CD14-positive monocyte (primary cell): ENCODE results near the gene RNGTT. TPM values are rescaled to one million over a fixed set of nuclear protein-coding genes. Genes with fewer than 3 reads are reported as not detected.

Experiments used
- DNase-seq, 3 donors: peaks; one replicate each; pipeline ENCODE4 v3.0.0-alpha.2; 2011 to 2022
- H2AFZ ChIP-seq: 2 replicates; pipeline ENCODE4 v1.6.0; 2012; ENCODE audit warnings: mild to moderate bottlenecking, low read depth, low read length, inconsistent platforms; ENCODE audit not compliant: insufficient read depth, poor library complexity, severe bottlenecking
- H3K27ac ChIP-seq, 2 donors: 1 replicate in 1 of 2; 2 replicates in 1 of 2; pipeline ENCODE4 v1.5.1; 2012 to 2013; ENCODE audit warnings: low read length in 2 of 2, control low read depth in 1 of 2, inconsistent platforms in 1 of 2, low read depth in 1 of 2, mild to moderate bottlenecking in 1 of 2
- H3K27me3 ChIP-seq, 2 donors: one replicate each; pipeline versions ENCODE4 v1.6.0 to v1.6.1; 2011 to 2013; ENCODE audit warnings: low read length in 2 of 2; ENCODE audit not compliant: control insufficient read depth in 2 of 2, insufficient read depth in 2 of 2
- H3K36me3 ChIP-seq, 2 donors: replicated peaks in 1 of 2; 1 replicate in 1 of 2; 2 replicates in 1 of 2; pipeline versions ENCODE4 v1.5.1 to v1.6.1; 2012 to 2013; ENCODE audit warnings: low read length in 2 of 2, control low read depth in 1 of 2, inconsistent platforms in 1 of 2, mild to moderate bottlenecking in 1 of 2; ENCODE audit not compliant: insufficient read depth in 2 of 2, control insufficient read depth in 1 of 2
- H3K4me1 ChIP-seq, 2 donors: 1 replicate in 1 of 2; 2 replicates in 1 of 2; pipeline versions ENCODE4 v1.5.1 to v1.6.1; 2012 to 2013; ENCODE audit warnings: low read length in 2 of 2, control low read depth in 1 of 2, inconsistent platforms in 1 of 2, mild to moderate bottlenecking in 1 of 2, moderate library complexity in 1 of 2; ENCODE audit not compliant: insufficient read depth in 2 of 2, control insufficient read depth in 1 of 2
- H3K4me2 ChIP-seq: replicated peaks from 2 replicates; pipeline ENCODE3; 2012; ENCODE audit warnings: low read length, moderate library complexity, mild to moderate bottlenecking; ENCODE audit not compliant: poor library complexity, severe bottlenecking; ENCODE audit errors: extremely low read depth
- H3K4me3 ChIP-seq, 3 experiments: fragments of 200-600 bp in 1 of 3; sonication (generic) in 1 of 3; replicated peaks in 1 of 3; 1 replicate in 2 of 3; 2 replicates in 1 of 3; pipeline ENCODE4 v1.5.1; 2011 to 2013; ENCODE audit warnings: low read length in 3 of 3, mild to moderate bottlenecking in 3 of 3, control low read depth in 2 of 3, low read depth in 2 of 3, inconsistent platforms in 1 of 3, moderate library complexity in 1 of 3
- H3K79me2 ChIP-seq: 2 replicates; pipeline ENCODE4 v1.6.0; 2012; ENCODE audit warnings: mild to moderate bottlenecking, control low read depth, inconsistent platforms, low read length, moderate library complexity; ENCODE audit not compliant: insufficient read depth
- H3K9ac ChIP-seq: 2 replicates; pipeline ENCODE4 v1.6.0; 2017; ENCODE audit warnings: low read length, mild to moderate bottlenecking; ENCODE audit not compliant: insufficient read depth, poor library complexity, severe bottlenecking
- H3K9me3 ChIP-seq, 2 donors: replicated peaks in 1 of 2; 1 replicate in 1 of 2; 2 replicates in 1 of 2; pipeline versions ENCODE4 v1.5.1 to v1.6.1; 2012 to 2013; ENCODE audit warnings: low read length in 2 of 2, control low read depth in 1 of 2; ENCODE audit not compliant: control insufficient read depth in 1 of 2, insufficient read depth in 1 of 2
- H4K20me1 ChIP-seq: 2 replicates; pipeline ENCODE4 v1.6.0; 2012; ENCODE audit warnings: mild to moderate bottlenecking, low read length, control low read depth, moderate library complexity; ENCODE audit not compliant: insufficient read depth
- H3K27ac Mint-ChIP-seq, 7 donors: one replicate each; pipeline ENCODE4 v1.8.0; 2020; ENCODE audit warnings: mild to moderate bottlenecking in 7 of 7, mixed read lengths in 7 of 7, moderate library complexity in 6 of 7, inconsistent platforms in 2 of 7
- H3K27me3 Mint-ChIP-seq, 3 donors: one replicate each; pipeline ENCODE4 v1.8.0; 2021 to 2022; ENCODE audit warnings: low read depth in 3 of 3, mild to moderate bottlenecking in 3 of 3, mixed read lengths in 3 of 3, moderate library complexity in 3 of 3, inconsistent platforms in 1 of 3
- H3K36me3 Mint-ChIP-seq, 2 donors: one replicate each; pipeline ENCODE4 v1.8.0; 2020; ENCODE audit warnings: mixed read lengths in 2 of 2, inconsistent platforms in 1 of 2, mild to moderate bottlenecking in 1 of 2
- H3K4me1 Mint-ChIP-seq: one replicate; pipeline ENCODE4 v1.8.0; 2020; ENCODE audit warnings: mild to moderate bottlenecking, mixed read lengths
- H3K4me3 Mint-ChIP-seq, 2 donors: one replicate each; pipeline ENCODE4 v1.8.0; 2020; ENCODE audit warnings: mild to moderate bottlenecking in 2 of 2, mixed read lengths in 2 of 2, moderate library complexity in 1 of 2
- H3K9me3 Mint-ChIP-seq, 7 donors: one replicate each; pipeline ENCODE4 v1.8.0; 2020 to 2022; ENCODE audit warnings: mixed read lengths in 7 of 7, mild to moderate bottlenecking in 6 of 7, moderate library complexity in 6 of 7, inconsistent platforms in 2 of 7
- WGBS: methylation state at CpG from one replicate; pipeline ENCODE4 v1.1.5; 2013; ENCODE audit warnings: missing lambda C conversion rate; ENCODE audit not compliant: insufficient coverage; 5-methylcytosine and 5-hydroxymethylcytosine counted together
- intact Hi-C, 2 donors: fragments of 100-400 bp; cut with micrococcal nuclease; formaldehyde crosslinking; loops; one replicate each; pipeline versions ENCODE4 v1.15.0 to v1.15.1; 2023
- polyA plus RNA-seq, 3 donors: library from polyadenylated mRNA; depleted of rRNA in 1 of 3; unstranded in 2 of 3; stranded (reverse) in 1 of 3; fragments of 300-500 nt in 2 of 3; fragments of >200 nt in 1 of 3; fragmentation: Illumina TruSeq in 2 of 3; gene quantifications; 1 replicate in 2 of 3; 2 replicates in 1 of 3; pipeline ENCODE4 v1.2.3, GENCODE V29; 2012 to 2021
- TF ChIP-seq, protein P1 (sequence below): fragments of 200-600 bp; IDR thresholded peaks from one replicate; pipeline ENCODE4 v1.8.0; 2022; ENCODE audit warnings: antibody characterized with exemption, mild to moderate bottlenecking

Gene RNGTT
- polyA plus RNA-seq, 3 donors: 2.3 to 8.6 (median 5.8) TPM

DNA sequence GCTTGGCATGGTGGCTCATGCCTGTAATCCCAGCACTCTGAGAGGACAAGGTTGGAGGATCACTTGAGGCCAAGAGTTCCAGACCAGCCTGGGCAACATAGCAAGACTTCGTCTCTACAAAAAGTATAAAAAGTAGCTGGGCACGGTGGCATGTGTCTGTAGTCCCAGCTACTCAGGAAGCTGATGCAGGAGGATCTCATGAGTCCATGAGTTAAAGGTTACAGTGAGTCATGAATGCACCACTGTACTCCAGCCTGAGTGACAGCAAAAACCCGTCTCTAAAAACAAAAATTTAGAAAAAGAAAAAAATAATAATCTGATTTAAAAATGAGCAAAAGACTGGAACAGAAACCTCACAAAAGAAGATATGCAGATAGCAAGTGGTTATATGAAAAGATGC lies 279.7 kb downstream of the RNGTT start:
- peaks cover 5 to 25% of the 10 kb centered on the region in 2 donors for H3K36me3 Mint-ChIP-seq
- Histone ChIP-seq H3K36me3 (peaks cover 0 to 6% of the 10 kb centered on the region in 2 donors), H3K27me3 (no peaks in the 10 kb centered on the region), H3K9ac (no peak overlapping the region), H3K27ac (no peak overlapping the region), H3K4me3 (no peak overlapping the region), H4K20me1 (no peaks in the 10 kb centered on the region), H3K4me1 (no peaks in the 10 kb centered on the region), H3K79me2 (no peaks in the 10 kb centered on the region), H3K9me3 (no peaks in the 10 kb centered on the region), H3K4me2 (no peak overlapping the region), H2AFZ (no peak overlapping the region)
- intact Hi-C loops: no loop called here
- DNase-seq: no peak
- WGBS: 100% methylated on average over 2 of the region's 3 CpGs
- TF ChIP-seq, protein P1, sequence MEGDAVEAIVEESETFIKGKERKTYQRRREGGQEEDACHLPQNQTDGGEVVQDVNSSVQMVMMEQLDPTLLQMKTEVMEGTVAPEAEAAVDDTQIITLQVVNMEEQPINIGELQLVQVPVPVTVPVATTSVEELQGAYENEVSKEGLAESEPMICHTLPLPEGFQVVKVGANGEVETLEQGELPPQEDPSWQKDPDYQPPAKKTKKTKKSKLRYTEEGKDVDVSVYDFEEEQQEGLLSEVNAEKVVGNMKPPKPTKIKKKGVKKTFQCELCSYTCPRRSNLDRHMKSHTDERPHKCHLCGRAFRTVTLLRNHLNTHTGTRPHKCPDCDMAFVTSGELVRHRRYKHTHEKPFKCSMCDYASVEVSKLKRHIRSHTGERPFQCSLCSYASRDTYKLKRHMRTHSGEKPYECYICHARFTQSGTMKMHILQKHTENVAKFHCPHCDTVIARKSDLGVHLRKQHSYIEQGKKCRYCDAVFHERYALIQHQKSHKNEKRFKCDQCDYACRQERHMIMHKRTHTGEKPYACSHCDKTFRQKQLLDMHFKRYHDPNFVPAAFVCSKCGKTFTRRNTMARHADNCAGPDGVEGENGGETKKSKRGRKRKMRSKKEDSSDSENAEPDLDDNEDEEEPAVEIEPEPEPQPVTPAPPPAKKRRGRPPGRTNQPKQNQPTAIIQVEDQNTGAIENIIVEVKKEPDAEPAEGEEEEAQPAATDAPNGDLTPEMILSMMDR: no peak
- H3K27ac Mint-ChIP-seq: no peak overlapping the region
- H3K4me1 Mint-ChIP-seq: no peaks in the 10 kb centered on the region
- no peak overlapping the region for H3K4me3 Mint-ChIP-seq
- H3K9me3 Mint-ChIP-seq: peaks cover 0 to 6% (median 2%) of the 10 kb centered on the region in 7 donors
- no peaks in the 10 kb centered on the region for H3K27me3 Mint-ChIP-seq

DNA sequence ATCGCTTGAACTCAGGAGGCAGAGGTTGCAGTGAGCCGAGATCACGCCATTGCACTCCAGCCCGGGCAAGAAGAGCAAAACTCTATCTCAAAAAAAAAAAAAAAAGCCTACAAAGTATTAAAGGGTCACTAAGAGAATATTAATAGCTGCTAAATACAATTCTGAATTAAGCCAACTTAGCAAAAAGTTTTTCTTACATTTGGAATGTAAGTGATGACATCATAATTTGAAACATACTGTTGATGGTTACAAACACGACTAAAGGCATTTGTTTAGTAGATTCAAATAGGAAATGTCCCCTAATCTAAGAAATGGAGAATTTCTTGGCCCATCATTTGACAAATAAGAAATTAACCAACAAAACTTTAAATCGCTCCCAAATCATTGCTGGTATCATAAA lies 282.8 kb downstream of the RNGTT start:
- Histone ChIP-seq H3K4me2 (no peak overlapping the region), H4K20me1 (no peaks in the 10 kb centered on the region), H3K9me3 (no peaks in the 10 kb centered on the region), H3K4me1 (no peaks in the 10 kb centered on the region), H3K27ac (no peak overlapping the region), H3K36me3 (peaks cover 0 to 15% of the 10 kb centered on the region in 2 donors), H3K4me3 (no peak overlapping the region), H2AFZ (no peak overlapping the region), H3K27me3 (no peaks in the 10 kb centered on the region), H3K9ac (no peak overlapping the region), H3K79me2 (no peaks in the 10 kb centered on the region)
- intact Hi-C loops: no loop called here
- no peaks in the 10 kb centered on the region for H3K27me3 Mint-ChIP-seq
- H3K4me1 Mint-ChIP-seq: no peaks in the 10 kb centered on the region
- peaks cover 15 to 36% of the 10 kb centered on the region in 2 donors for H3K36me3 Mint-ChIP-seq
- no CpG with 5 or more reads among the region's 6 CpGs for WGBS
- no peak overlapping the region for H3K4me3 Mint-ChIP-seq
- TF ChIP-seq, protein P1: no peak
- peaks cover 0 to 2% (median 0%) of the 10 kb centered on the region in 7 donors for H3K9me3 Mint-ChIP-seq
- H3K27ac Mint-ChIP-seq: no peak overlapping the region
- DNase-seq: no peak
